HepG2 (cell line): Measurements from ENCODE around the gene IER2. TPM values are rescaled to one million over a fixed set of nuclear protein-coding genes. Genes with fewer than 3 reads are reported as not detected.
A peak's percentile ranks its signal among the peaks of the same experiment; 100 is the strongest.

ENCODE experiments used
- ARID3A ChIP-seq: IDR thresholded peaks from 2 replicates; pipeline ENCODE4 v1.6.1; 2012; ENCODE audit warnings: low read depth, low read length, improper control_type of control experiment
- ATF2 ChIP-seq: sonication (generic); formaldehyde crosslinking; IDR thresholded peaks from 2 replicates; pipeline ENCODE4 v1.4.0; 2020; ENCODE audit warnings: missing genetic modification reagents
- HOXA3 ChIP-seq: sonication (generic); formaldehyde crosslinking; IDR thresholded peaks from 2 replicates; pipeline ENCODE4 v1.5.0; 2020; ENCODE audit warnings: missing genetic modification reagents
- HOXA7 ChIP-seq: sonication (generic); formaldehyde crosslinking; IDR thresholded peaks from 2 replicates; pipeline ENCODE4 v1.8.1; 2022; ENCODE audit warnings: mild to moderate bottlenecking, missing genetic modification reagents, moderate library complexity
- MLX ChIP-seq: IDR thresholded peaks from 2 replicates; pipeline ENCODE4 v1.6.1; 2016
- POGZ ChIP-seq: sonication (generic); formaldehyde crosslinking; IDR thresholded peaks from 2 replicates; pipeline ENCODE4 v1.4.0; 2020; ENCODE audit warnings: mild to moderate bottlenecking, missing genetic modification reagents
- RCOR2 ChIP-seq: IDR thresholded peaks from 2 replicates; pipeline ENCODE4 v1.6.1; 2016; ENCODE audit warnings: missing biosample characterization, missing genetic modification reagents
- SMAD3 ChIP-seq: sonication (generic); formaldehyde crosslinking; IDR thresholded peaks from 2 replicates; pipeline ENCODE4 v1.4.0; 2020; ENCODE audit warnings: missing genetic modification reagents
- SOX13 ChIP-seq, 3 experiments: fragments of 450-650 bp in 1 of 3; sonication (generic) in 1 of 3; formaldehyde crosslinking in 1 of 3; IDR thresholded peaks in 2 of 3; conservative IDR thresholded peaks in 1 of 3; 2 replicates each; pipeline versions ENCODE4 v1.5.0 to v1.6.1; 2016 to 2020; ENCODE audit warnings: antibody characterized with exemption in 1 of 3, mild to moderate bottlenecking in 1 of 3, missing compliant biosample characterization in 1 of 3, missing genetic modification reagents in 1 of 3, moderate library complexity in 1 of 3
- TAF1 ChIP-seq: sonication (generic); formaldehyde crosslinking; IDR thresholded peaks from 2 replicates; pipeline ENCODE4 v1.4.0; 2020; ENCODE audit warnings: missing genetic modification reagents
- THAP7 ChIP-seq: sonication (generic); formaldehyde crosslinking; IDR thresholded peaks from 2 replicates; pipeline ENCODE4 v1.8.1; 2023; ENCODE audit warnings: mild to moderate bottlenecking, missing genetic modification reagents
- TOPORS ChIP-seq: sonication (generic); formaldehyde crosslinking; IDR thresholded peaks from 2 replicates; pipeline ENCODE4 v1.8.0; 2023; ENCODE audit warnings: mild to moderate bottlenecking, missing genetic modification reagents
- YEATS4 ChIP-seq: sonication (generic); formaldehyde crosslinking; IDR thresholded peaks from 2 replicates; pipeline ENCODE4 v1.4.0; 2020; ENCODE audit warnings: missing genetic modification reagents, borderline replicate concordance
- ZMAT5 ChIP-seq: sonication (generic); formaldehyde crosslinking; IDR thresholded peaks from 2 replicates; pipeline ENCODE4 v1.5.0; 2020; ENCODE audit warnings: mild to moderate bottlenecking, low read depth, missing genetic modification reagents, borderline replicate concordance
- ZMYM3 ChIP-seq: sonication (generic); formaldehyde crosslinking; IDR thresholded peaks from 2 replicates; pipeline ENCODE4 v1.5.1; 2020; ENCODE audit warnings: mild to moderate bottlenecking, missing genetic modification reagents
- ZNF124 ChIP-seq: sonication (generic); formaldehyde crosslinking; IDR thresholded peaks from 2 replicates; pipeline ENCODE4 v1.4.0; 2020; ENCODE audit warnings: missing genetic modification reagents
- ZNF256 ChIP-seq: sonication (generic); formaldehyde crosslinking; conservative IDR thresholded peaks from 2 replicates; pipeline ENCODE4 v1.4.0; 2020; ENCODE audit warnings: missing genetic modification reagents
- ZNF414 ChIP-seq: sonication (generic); formaldehyde crosslinking; IDR thresholded peaks from 2 replicates; pipeline ENCODE4 v1.5.0; 2020; ENCODE audit warnings: missing genetic modification reagents
- ZNF678 ChIP-seq: sonication (generic); formaldehyde crosslinking; IDR thresholded peaks from 2 replicates; pipeline ENCODE4 v1.4.0; 2020; ENCODE audit warnings: mild to moderate bottlenecking, missing genetic modification reagents
- ZSCAN30 ChIP-seq: sonication (generic); formaldehyde crosslinking; IDR thresholded peaks from 2 replicates; pipeline ENCODE4 v1.5.0; 2020; ENCODE audit warnings: mild to moderate bottlenecking, missing genetic modification reagents
- ZSCAN31 ChIP-seq: sonication (generic); formaldehyde crosslinking; IDR thresholded peaks from 2 replicates; pipeline ENCODE4 v1.5.0; 2020; ENCODE audit warnings: low read depth, mild to moderate bottlenecking, missing genetic modification reagents
- polyA plus RNA-seq, 8 experiments: library from polyadenylated mRNA; depleted of rRNA in 3 of 8; stranded (reverse) in 7 of 8; unstranded in 1 of 8; fragments of >200 nt; fragmentation: Illumina TruSeq in 4 of 8; extraction: Trizol in 4 of 8; gene quantifications; 2 replicates each; pipeline versions ENCODE4 v1.2.1 to v1.2.3, GENCODE V29; 2011 to 2016; ENCODE audit warnings: low read depth in 4 of 8, missing spikeins in 1 of 8, mixed read lengths in 1 of 8; ENCODE audit not compliant: insufficient read depth in 1 of 8
- total RNA-seq, 5 experiments: library from RNA; depleted of rRNA; stranded (reverse); fragments of >200 nt; fragmentation: Illumina TruSeq; extraction: Trizol; gene quantifications; 2 replicates each; pipeline ENCODE4 v1.2.3, GENCODE V29; 2016; ENCODE audit warnings: low read depth in 1 of 5

Gene IER2
- total and polyA plus RNA-seq, 2 of the 13 experiments (the other 11 are each of a cell fraction or from before 2014, with no cell fraction given), result 10.1 to 14.3 TPM

GRCh38 chr19:13150187-13150930 is at the start of gene IER2, which contains the start of gene STX10 (continued):
- TF ChIP-seq YEATS4 (CRISPR knock-in tag) (peak; percentile 61; the same call in 1 of the 2 replicates), ATF2 (CRISPR knock-in tag) (peak; percentile 59; the same call in 1 of the 2 replicates), ZNF678 (CRISPR knock-in tag) (0 out of 2 replicates have a peak, but pooled peaks have one; percentile 24), ZSCAN30 (CRISPR knock-in tag) (0 out of 2 replicates have a peak, but pooled peaks have one; percentile 71), SMAD3 (CRISPR knock-in tag) (peak; percentile 93), SOX13 (IDR thresholded peaks at IDR 0.05) (no peak; the same call in 1 of the 2 replicates), SOX13 (CRISPR knock-in tag; conservative IDR thresholded peaks at IDR 0.05 in 1 of 2, IDR thresholded peaks at IDR 0.05 in 1 of 2) (peak in 1 of 2 experiments; percentile 65; a peak in 2 of 4 replicates), ZNF256 (no peak; the same call in 1 of the 2 replicates), TOPORS (CRISPR knock-in tag) (peak; percentile 69; the same call in 1 of the 2 replicates), RCOR2 (peak; percentile 55; the same call in 1 of the 2 replicates), MLX (CRISPR knock-in tag) (peak; percentile 44; the same call in 1 of the 2 replicates), HOXA7 (CRISPR knock-in tag) (no peak), ARID3A (peak; percentile 57; the same call in 1 of the 2 replicates), ZSCAN31 (CRISPR knock-in tag) (peak; percentile 75; the same call in 1 of the 2 replicates), TAF1 (CRISPR knock-in tag) (peak; percentile 67), ZNF414 (CRISPR knock-in tag) (peak; percentile 56), POGZ (CRISPR knock-in tag) (peak; percentile 56; the same call in 1 of the 2 replicates), ZNF124 (peak; percentile 82; the same call in 1 of the 2 replicates), HOXA3 (peak; percentile 95), ZMAT5 (CRISPR knock-in tag) (no peak), ZMYM3 (CRISPR knock-in tag) (peak; percentile 75; the same call in 1 of the 2 replicates), THAP7 (CRISPR knock-in tag) (0 out of 2 replicates have a peak, but pooled peaks have one; percentile 66)
